IMR-90 (cell line): ENCODE results near the gene ABHD17A. TPM values are rescaled to one million over a fixed set of nuclear protein-coding genes. Genes with fewer than 3 reads are reported as not detected.

Experiments used
- ATAC-seq: fragments of 200-7000 bp; cut with Tn5 transposase; 2 replicates; pipeline ENCODE4 v1.9.1; 2020; ENCODE audit warnings: low read depth, mild to moderate bottlenecking, moderate library complexity
- BruUV-seq: library from RNA; stranded (reverse); fragments of 400-500 nt; replicated peaks from 2 replicates; lab custom pipeline; 2021; lab: Mats Ljungman, UMichigan
- CTCF ChIA-PET: fragments of 300-600 bp; formaldehyde crosslinking; extraction: SDS; loops from one replicate; lab custom pipeline; 2021; ENCODE audit warnings: antibody characterized with exemption; lab: Yijun Ruan, JAX
- POLR2A ChIA-PET: fragments of 300-600 bp; sonication (Branson Sonifier 250); formaldehyde crosslinking; loops from one replicate; lab custom pipeline; 2022; ENCODE audit warnings: antibody characterized with exemption; ENCODE audit not compliant: unreplicated experiment; lab: Charles Lee
- DNase-seq: peaks from one replicate; pipeline ENCODE4 v3.0.0; 2013
- H2AFZ ChIP-seq: replicated peaks from 2 replicates; pipeline ENCODE3; 2013; ENCODE audit warnings: low read length, mild to moderate bottlenecking; ENCODE audit not compliant: poor library complexity
- H2AK5ac ChIP-seq: 2 replicates; pipeline ENCODE4 v1.6.1; 2013; ENCODE audit warnings: low read depth, low read length, inconsistent platforms
- H2AK9ac ChIP-seq: replicated peaks from 2 replicates; pipeline ENCODE3; 2013; ENCODE audit warnings: mild to moderate bottlenecking, low read depth, low read length, moderate library complexity; ENCODE audit not compliant: poor library complexity
- H2BK120ac ChIP-seq: 2 replicates; pipeline ENCODE4 v1.6.1; 2013; ENCODE audit warnings: low read depth, low read length, inconsistent platforms
- H2BK15ac ChIP-seq: 3 replicates; pipeline ENCODE4 v1.6.1; 2013; ENCODE audit warnings: low read depth, low read length, inconsistent platforms
- H2BK20ac ChIP-seq: 2 replicates; pipeline ENCODE4 v1.6.1; 2013; ENCODE audit warnings: low read depth, mild to moderate bottlenecking, inconsistent platforms, low read length, moderate library complexity
- H2BK5ac ChIP-seq: 2 replicates; pipeline ENCODE4 v1.6.1; 2013; ENCODE audit warnings: mild to moderate bottlenecking, low read depth, low read length, inconsistent platforms; ENCODE audit not compliant: poor library complexity, severe bottlenecking
- H3K14ac ChIP-seq: replicated peaks from 2 replicates; pipeline ENCODE4 v1.6.1; 2013; ENCODE audit warnings: low read depth, low read length, inconsistent platforms
- H3K18ac ChIP-seq: 2 replicates; pipeline ENCODE4 v1.6.1; 2013; ENCODE audit warnings: low read depth, low read length, control low read depth
- H3K23ac ChIP-seq: 2 replicates; pipeline ENCODE4 v1.6.1; 2013; ENCODE audit warnings: low read depth, low read length, inconsistent platforms
- H3K27ac ChIP-seq: 2 replicates; pipeline ENCODE4 v1.5.1; 2013; ENCODE audit warnings: mild to moderate bottlenecking, control low read depth, low read length; ENCODE audit not compliant: insufficient read depth
- H3K27me3 ChIP-seq: 2 replicates; pipeline ENCODE4 v1.6.1; 2013; ENCODE audit warnings: low read length; ENCODE audit not compliant: control insufficient read depth, insufficient read depth
- H3K36me3 ChIP-seq: 2 replicates; pipeline ENCODE4 v1.6.1; 2013; ENCODE audit warnings: low read length, mixed read lengths; ENCODE audit not compliant: control insufficient read depth, insufficient read depth
- H3K4ac ChIP-seq: 2 replicates; pipeline ENCODE4 v1.6.1; 2013; ENCODE audit warnings: low read depth, low read length, inconsistent platforms
- H3K4me1 ChIP-seq: 2 replicates; pipeline ENCODE4 v1.6.1; 2013; ENCODE audit warnings: low read length, mixed read lengths; ENCODE audit not compliant: control insufficient read depth, insufficient read depth
- H3K4me2 ChIP-seq: 2 replicates; pipeline ENCODE4 v1.6.1; 2013; ENCODE audit warnings: low read depth, mild to moderate bottlenecking, control low read depth, low read length, moderate library complexity
- H3K4me3 ChIP-seq: 2 replicates; pipeline ENCODE4 v1.5.1; 2013; ENCODE audit warnings: low read depth, mild to moderate bottlenecking, control low read depth, low read length, moderate library complexity; ENCODE audit not compliant: insufficient read depth
- H3K56ac ChIP-seq: 2 replicates; pipeline ENCODE4 v1.6.1; 2013; ENCODE audit warnings: low read length, inconsistent platforms; ENCODE audit not compliant: insufficient read depth; ENCODE audit errors: extremely low read depth
- H3K79me1 ChIP-seq, 2 experiments: 2 replicates each; pipeline ENCODE4 v1.6.1; 2013; ENCODE audit warnings: low read length in 2 of 2, inconsistent platforms in 1 of 2, low read depth in 1 of 2
- H3K9ac ChIP-seq: 2 replicates; pipeline ENCODE4 v1.6.1; 2013; ENCODE audit warnings: low read depth, low read length, control low read depth
- H3K9me1 ChIP-seq: 2 replicates; pipeline ENCODE4 v1.6.1; 2013; ENCODE audit warnings: low read length, inconsistent platforms; ENCODE audit not compliant: insufficient read depth
- H3K9me3 ChIP-seq: 2 replicates; pipeline ENCODE4 v1.6.1; 2013; ENCODE audit warnings: low read length; ENCODE audit not compliant: control insufficient read depth, insufficient read depth
- H4K20me1 ChIP-seq: 2 replicates; pipeline ENCODE4 v1.6.1; 2013; ENCODE audit warnings: low read length, inconsistent platforms; ENCODE audit not compliant: insufficient read depth
- H4K5ac ChIP-seq: 2 replicates; pipeline ENCODE4 v1.6.1; 2013; ENCODE audit warnings: mild to moderate bottlenecking, low read depth, low read length, control low read depth
- H4K8ac ChIP-seq, 2 experiments: 2 replicates each; pipeline ENCODE4 v1.6.1; 2013; ENCODE audit warnings: low read depth in 2 of 2, low read length in 2 of 2, control low read depth in 1 of 2, inconsistent platforms in 1 of 2
- H4K91ac ChIP-seq: 2 replicates; pipeline ENCODE4 v1.6.1; 2013; ENCODE audit warnings: low read depth, low read length, inconsistent platforms; ENCODE audit not compliant: insufficient read depth
- BHLHE40 ChIP-seq: fragments of 150-350 bp; IDR thresholded peaks from 2 replicates; pipeline ENCODE4 v1.6.1; 2016; ENCODE audit warnings: mild to moderate bottlenecking, low read depth, low read length
- MAFK ChIP-seq: IDR thresholded peaks from 2 replicates; pipeline ENCODE4 v1.6.1; 2012; ENCODE audit warnings: low read depth, low read length, improper control_type of control experiment
- MAZ ChIP-seq: IDR thresholded peaks from 2 replicates; pipeline ENCODE4 v1.6.1; 2012; ENCODE audit warnings: low read depth, mild to moderate bottlenecking, low read length, improper control_type of control experiment, moderate library complexity, borderline replicate concordance
- MXI1 ChIP-seq: IDR thresholded peaks from 2 replicates; pipeline ENCODE4 v1.6.1; 2012; ENCODE audit warnings: low read depth, mild to moderate bottlenecking, low read length, moderate library complexity, borderline replicate concordance
- NFE2L2 ChIP-seq: fragments of 150-350 bp; IDR thresholded peaks from 2 replicates; pipeline ENCODE4 v1.6.1; 2016; ENCODE audit warnings: low read depth, mild to moderate bottlenecking, low read length
- POLR2A ChIP-seq: IDR thresholded peaks from 2 replicates; pipeline ENCODE4 v1.6.1; 2012; ENCODE audit warnings: mild to moderate bottlenecking, low read depth, low read length
- RAD21 ChIP-seq: IDR thresholded peaks from 2 replicates; pipeline ENCODE4 v1.6.1; 2012; ENCODE audit warnings: low read length, improper control_type of control experiment
- WGBS, 2 experiments: methylation state at CpG; one replicate each; pipeline versions ENCODE4 v1.1.5 to v1.1.7; 2013; ENCODE audit warnings: missing lambda C conversion rate in 2 of 2; ENCODE audit not compliant: insufficient read length in 1 of 2; ENCODE audit errors: extremely low coverage in 2 of 2; 5-methylcytosine and 5-hydroxymethylcytosine counted together
- dilution Hi-C: fragments of 300-500 bp; cut with HindIII; formaldehyde crosslinking; loops from one replicate; pipeline ENCODE4 v1.14.3; 2018; ENCODE audit warnings: low sequenced_read_pairs; ENCODE audit not compliant: unreplicated experiment
- in situ Hi-C: fragments of 300-500 bp; cut with MboI; formaldehyde crosslinking; loops from 3 replicates; pipeline ENCODE4 v1.14.3; 2019; ENCODE audit warnings: low sequenced_read_pairs, inconsistent platforms, mixed read lengths
- intact Hi-C: fragments of 100-400 bp; cut with micrococcal nuclease; formaldehyde crosslinking; loops from 2 replicates; pipeline ENCODE4 v1.10.0; 2022
- polyA plus RNA-seq, 3 experiments: library from polyadenylated mRNA; depleted of rRNA; stranded (reverse); fragments of >200 nt; gene quantifications; 2 replicates each; pipeline ENCODE4 v1.2.3, GENCODE V29; 2012; ENCODE audit warnings: low replicate concordance in 1 of 3
- total RNA-seq: library from RNA; depleted of rRNA; stranded (reverse); fragments of >200 nt; gene quantifications from 2 replicates; pipeline ENCODE4 v1.2.3, GENCODE V29; 2012
- TF ChIP-seq, protein P1 (sequence below): conservative IDR thresholded peaks from 2 replicates; pipeline ENCODE4 v1.5.1; 2012; ENCODE audit warnings: mild to moderate bottlenecking, low read depth, low read length, improper control_type of control experiment

ABHD17A gene
- total and polyA plus RNA-seq, 2 of the 4 experiments (the other 2 are of a cell fraction): 37.8 to 76.2 TPM

DNA sequence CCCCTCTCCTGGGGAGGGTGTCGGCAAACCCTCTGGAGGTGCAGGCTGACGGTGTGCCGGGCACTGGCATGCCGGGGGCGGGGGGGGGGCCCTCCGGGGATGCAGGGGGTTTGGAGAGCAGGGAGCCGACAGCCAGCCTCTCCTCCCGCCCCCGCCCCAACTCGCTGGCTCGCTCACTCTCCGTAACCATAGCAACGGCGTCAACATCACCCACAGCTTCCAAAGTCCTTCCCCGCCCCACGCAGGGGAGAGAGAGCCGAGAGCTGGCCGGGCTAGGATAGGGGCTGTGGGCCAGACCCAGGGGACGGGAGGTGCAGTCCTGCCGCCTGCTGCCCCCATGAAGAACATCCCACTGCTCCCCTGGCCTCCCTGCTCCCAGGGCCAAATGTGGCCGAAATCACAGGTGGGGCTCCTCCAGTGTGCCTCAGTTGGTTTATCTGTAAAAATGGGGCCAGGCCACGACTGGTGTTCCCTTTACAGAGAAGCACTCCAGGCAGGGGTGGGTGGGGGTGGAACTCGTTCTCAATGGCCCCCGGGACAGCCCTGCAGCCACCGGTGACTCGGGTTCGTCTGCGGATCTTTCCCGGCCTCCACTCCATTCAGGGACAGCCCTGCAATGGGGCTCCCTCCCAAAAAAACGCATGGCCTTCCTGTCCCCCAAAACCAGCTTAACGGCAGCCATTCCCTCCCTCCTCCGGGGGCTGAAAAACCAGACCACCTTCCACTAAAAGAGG lies 25.1 kb downstream of the ABHD17A start:
- Histone ChIP-seq H4K20me1 (peaks cover 70% of the 10 kb centered on the region), H2BK15ac (no peak overlapping the region), H2BK5ac (no peak overlapping the region), H3K4ac (0 out of 2 replicates have a peak overlapping the region, but pooled peaks have one; percentile 22), H3K79me1 (peaks cover 12 to 70% of the 10 kb centered on the region in 2 experiments; a peak in 3 of 4 replicates), H2BK120ac (no peak overlapping the region), H4K8ac (no peak overlapping the region), H3K9me3 (no peaks in the 10 kb centered on the region), H3K4me1 (peaks cover 49% of the 10 kb centered on the region), H2AK9ac (peak overlapping the region; percentile 94), H4K5ac (no peak overlapping the region), H3K27ac (0 out of 2 replicates have a peak overlapping the region, but pooled peaks have one; percentile 9), H3K23ac (peak overlapping the region; percentile 72), H2AK5ac (peak overlapping the region; percentile 62; the same call in 1 of the 2 replicates), H3K9ac (peak overlapping the region; percentile 84; the same call in 1 of the 2 replicates), H3K14ac (0 out of 2 replicates have a peak overlapping the region, but pooled peaks have one; percentile 23), H2BK20ac (no peak overlapping the region), H2AFZ (peak overlapping the region; percentile 76), H3K18ac (no peak overlapping the region), H4K91ac (no peak overlapping the region), H3K9me1 (peaks cover 7% of the 10 kb centered on the region; the same call in 1 of the 2 replicates), H3K4me2 (peak overlapping the region; percentile 77), H3K4me3 (peak overlapping the region; percentile 13), H3K56ac (no peak overlapping the region; the same call in 1 of the 2 replicates), H3K36me3 (no peaks in the 10 kb centered on the region), H3K27me3 (no peaks in the 10 kb centered on the region)
- intact Hi-C loops (no loop called here), in situ Hi-C loops (no loop called here), dilution Hi-C loops (no loop called here)
- no TSS peak for BruUV-seq
- WGBS, 2 experiments: 0% methylated on average over 7 of the region's 32 CpGs; no CpG with 5 or more reads in 1 of the 2 experiments
- DNase-seq (peak; percentile 81), ATAC-seq (no peak)
- POLR2A ChIA-PET: no interaction called here
- TF ChIP-seq POLR2A (peak; percentile 66), RAD21 (no peak), NFE2L2 (no peak), MAZ (peak; percentile 82), BHLHE40 (no peak), MAFK (no peak), MXI1 (peak; percentile 57; the same call in 1 of the 2 replicates)
- TF ChIP-seq, protein P1, sequence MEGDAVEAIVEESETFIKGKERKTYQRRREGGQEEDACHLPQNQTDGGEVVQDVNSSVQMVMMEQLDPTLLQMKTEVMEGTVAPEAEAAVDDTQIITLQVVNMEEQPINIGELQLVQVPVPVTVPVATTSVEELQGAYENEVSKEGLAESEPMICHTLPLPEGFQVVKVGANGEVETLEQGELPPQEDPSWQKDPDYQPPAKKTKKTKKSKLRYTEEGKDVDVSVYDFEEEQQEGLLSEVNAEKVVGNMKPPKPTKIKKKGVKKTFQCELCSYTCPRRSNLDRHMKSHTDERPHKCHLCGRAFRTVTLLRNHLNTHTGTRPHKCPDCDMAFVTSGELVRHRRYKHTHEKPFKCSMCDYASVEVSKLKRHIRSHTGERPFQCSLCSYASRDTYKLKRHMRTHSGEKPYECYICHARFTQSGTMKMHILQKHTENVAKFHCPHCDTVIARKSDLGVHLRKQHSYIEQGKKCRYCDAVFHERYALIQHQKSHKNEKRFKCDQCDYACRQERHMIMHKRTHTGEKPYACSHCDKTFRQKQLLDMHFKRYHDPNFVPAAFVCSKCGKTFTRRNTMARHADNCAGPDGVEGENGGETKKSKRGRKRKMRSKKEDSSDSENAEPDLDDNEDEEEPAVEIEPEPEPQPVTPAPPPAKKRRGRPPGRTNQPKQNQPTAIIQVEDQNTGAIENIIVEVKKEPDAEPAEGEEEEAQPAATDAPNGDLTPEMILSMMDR: 0 out of 2 replicates have a peak, but pooled peaks have one; percentile 6
- CTCF ChIA-PET: no interaction called here
